T-helper 1 cell treated with Interleukin-12 subunit alpha and Interleukin-12 subunit beta and Interleukin-4 antibody, amounts not matched to agents 30 μg/mL and 1 μg/mL, for 36 hours (primary cell): ENCODE data around the gene TP53BP1.

ENCODE experiments used
- H3K27ac Mint-ChIP-seq: one replicate; pipeline ENCODE4 v1.8.0; 2021; ENCODE audit warnings: mild to moderate bottlenecking, mixed read lengths
- H3K27me3 Mint-ChIP-seq: one replicate; pipeline ENCODE4 v1.8.0; 2021; ENCODE audit warnings: low read depth, mixed read lengths
- H3K36me3 Mint-ChIP-seq: one replicate; pipeline ENCODE4 v1.8.0; 2021; ENCODE audit warnings: low read depth, mixed read lengths
- H3K4me1 Mint-ChIP-seq: one replicate; pipeline ENCODE4 v1.8.0; 2021; ENCODE audit warnings: low read depth, mixed read lengths
- H3K4me3 Mint-ChIP-seq: one replicate; pipeline ENCODE4 v1.8.0; 2021; ENCODE audit warnings: mild to moderate bottlenecking, moderate library complexity, mixed read lengths
- H3K9me3 Mint-ChIP-seq: one replicate; pipeline ENCODE4 v1.8.0; 2021; ENCODE audit warnings: mixed read lengths

The TP53BP1 gene

DNA sequence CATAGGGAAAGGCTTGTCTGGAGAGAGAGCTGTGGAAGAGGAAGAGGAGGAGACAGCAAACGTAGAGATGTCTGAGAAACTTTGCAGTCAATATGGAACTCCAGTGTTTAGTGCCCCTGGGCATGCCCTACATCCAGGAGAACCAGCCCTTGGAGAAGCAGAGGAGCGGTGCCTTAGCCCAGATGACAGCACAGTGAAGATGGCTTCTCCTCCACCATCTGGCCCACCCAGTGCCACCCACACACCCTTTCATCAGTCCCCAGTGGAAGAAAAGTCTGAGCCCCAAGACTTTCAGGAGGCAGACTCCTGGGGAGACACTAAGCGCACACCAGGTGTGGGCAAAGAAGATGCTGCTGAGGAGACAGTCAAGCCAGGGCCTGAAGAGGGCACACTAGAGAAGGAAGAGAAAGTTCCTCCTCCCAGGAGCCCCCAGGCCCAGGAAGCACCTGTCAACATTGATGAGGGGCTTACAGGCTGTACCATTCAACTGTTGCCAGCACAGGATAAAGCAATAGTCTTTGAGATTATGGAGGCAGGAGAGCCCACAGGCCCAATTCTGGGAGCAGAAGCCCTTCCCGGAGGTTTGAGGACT is 31.4 kb upstream of the TP53BP1 start:
- H3K4me3 Mint-ChIP-seq, result no peak overlapping the region
- peaks cover 15% of the 10 kb centered on the region for H3K4me1 Mint-ChIP-seq
- H3K27me3 Mint-ChIP-seq, result no peaks in the 10 kb centered on the region
- H3K27ac Mint-ChIP-seq, result no peak overlapping the region
- no peaks in the 10 kb centered on the region for H3K9me3 Mint-ChIP-seq
- peaks cover 32% of the 10 kb centered on the region for H3K36me3 Mint-ChIP-seq

GRCh38 chr15:43523646-43524045 is 30.7 kb upstream of the TP53BP1 start:
- Mint-ChIP-seq H3K27ac (no peak overlapping the region), H3K4me3 (no peak overlapping the region), H3K4me1 (peaks cover 17% of the 10 kb centered on the region), H3K9me3 (no peaks in the 10 kb centered on the region), H3K27me3 (peaks cover 5% of the 10 kb centered on the region), H3K36me3 (peaks cover 32% of the 10 kb centered on the region)

DNA sequence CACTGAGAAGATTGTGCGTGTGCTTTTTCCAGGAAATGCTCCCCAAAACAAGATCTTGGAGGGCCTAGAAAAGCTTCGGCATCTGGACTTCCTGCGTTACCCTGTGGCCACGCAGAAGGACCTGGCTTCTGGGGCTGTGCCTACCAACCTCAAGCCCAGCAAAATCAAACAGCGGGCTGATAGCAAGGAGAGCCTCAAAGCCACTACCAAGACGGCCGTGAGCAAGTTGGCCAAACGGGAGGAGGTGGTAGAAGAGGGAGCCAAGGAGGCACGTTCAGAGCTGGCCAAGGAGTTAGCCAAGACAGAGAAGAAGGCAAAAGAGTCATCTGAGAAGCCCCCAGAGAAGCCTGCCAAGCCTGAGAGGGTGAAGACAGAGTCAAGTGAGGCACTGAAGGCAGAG is 29.3 kb upstream of the TP53BP1 start:
- Mint-ChIP-seq H3K36me3 (peaks cover 37% of the 10 kb centered on the region), H3K4me3 (no peak overlapping the region), H3K4me1 (peaks cover 27% of the 10 kb centered on the region), H3K27me3 (peaks cover 19% of the 10 kb centered on the region), H3K9me3 (no peaks in the 10 kb centered on the region), H3K27ac (no peak overlapping the region)

DNA sequence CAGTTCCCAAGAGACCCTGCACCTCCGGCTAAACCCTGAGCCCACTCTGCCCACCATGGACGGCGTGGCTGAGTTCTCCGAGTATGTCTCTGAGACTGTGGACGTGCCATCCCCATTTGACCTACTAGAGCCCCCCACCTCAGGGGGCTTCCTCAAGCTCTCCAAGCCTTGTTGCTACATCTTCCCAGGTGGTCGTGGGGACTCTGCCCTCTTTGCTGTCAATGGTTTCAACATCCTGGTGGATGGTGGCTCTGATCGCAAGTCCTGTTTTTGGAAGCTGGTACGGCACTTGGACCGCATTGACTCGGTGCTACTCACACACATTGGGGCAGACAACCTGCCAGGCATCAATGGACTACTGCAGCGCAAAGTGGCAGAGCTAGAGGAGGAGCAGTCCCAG is 28.5 kb upstream of the TP53BP1 start:
- Mint-ChIP-seq H3K9me3 (no peaks in the 10 kb centered on the region), H3K36me3 (peaks cover 42% of the 10 kb centered on the region), H3K27ac (no peak overlapping the region), H3K27me3 (peaks cover 26% of the 10 kb centered on the region), H3K4me3 (no peak overlapping the region), H3K4me1 (peaks cover 34% of the 10 kb centered on the region)

- Mint-ChIP-seq H3K27ac (no peak overlapping the region), H3K4me3 (no peak overlapping the region), H3K9me3 (no peaks in the 10 kb centered on the region), H3K27me3 (peaks cover 30% of the 10 kb centered on the region), H3K36me3 (peaks cover 44% of the 10 kb centered on the region), H3K4me1 (peaks cover 35% of the 10 kb centered on the region)
Measured at GRCh38 chr15:43520138-43520537, 27.2 kb upstream of the TP53BP1 start.

DNA sequence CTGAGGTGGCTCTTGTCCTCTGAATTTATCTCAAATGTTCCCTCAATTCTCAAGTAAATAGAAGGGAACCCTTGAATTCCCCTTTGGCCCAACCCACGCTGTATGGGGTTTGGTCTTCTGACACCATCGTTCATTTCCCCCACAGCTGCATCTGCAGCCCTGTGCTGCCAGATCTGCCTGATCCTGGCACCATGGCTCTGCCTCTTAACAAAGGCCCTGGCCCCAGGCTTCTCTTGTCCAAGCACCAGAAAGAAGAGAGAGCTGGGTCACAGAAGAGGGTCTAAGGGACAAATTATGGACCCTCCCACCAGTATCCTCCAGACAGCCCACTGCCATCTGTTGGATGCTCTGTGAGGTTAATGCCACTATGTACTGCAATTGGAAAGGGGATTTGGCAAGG is 26.2 kb upstream of the TP53BP1 start:
- no peak overlapping the region for H3K4me3 Mint-ChIP-seq
- H3K27ac Mint-ChIP-seq, result no peak overlapping the region
- H3K4me1 Mint-ChIP-seq, result peaks cover 37% of the 10 kb centered on the region
- peaks cover 40% of the 10 kb centered on the region for H3K36me3 Mint-ChIP-seq
- no peaks in the 10 kb centered on the region for H3K9me3 Mint-ChIP-seq
- peaks cover 30% of the 10 kb centered on the region for H3K27me3 Mint-ChIP-seq

GRCh38 chr15:43518197-43518761 is 25.3 kb upstream of the TP53BP1 start:
- peaks cover 46% of the 10 kb centered on the region for H3K4me1 Mint-ChIP-seq
- H3K9me3 Mint-ChIP-seq, result no peaks in the 10 kb centered on the region
- peaks cover 34% of the 10 kb centered on the region for H3K36me3 Mint-ChIP-seq
- H3K27ac Mint-ChIP-seq, result peak overlapping the region; percentile 58
- peaks cover 30% of the 10 kb centered on the region for H3K27me3 Mint-ChIP-seq
- peak overlapping the region; percentile 71 for H3K4me3 Mint-ChIP-seq

DNA sequence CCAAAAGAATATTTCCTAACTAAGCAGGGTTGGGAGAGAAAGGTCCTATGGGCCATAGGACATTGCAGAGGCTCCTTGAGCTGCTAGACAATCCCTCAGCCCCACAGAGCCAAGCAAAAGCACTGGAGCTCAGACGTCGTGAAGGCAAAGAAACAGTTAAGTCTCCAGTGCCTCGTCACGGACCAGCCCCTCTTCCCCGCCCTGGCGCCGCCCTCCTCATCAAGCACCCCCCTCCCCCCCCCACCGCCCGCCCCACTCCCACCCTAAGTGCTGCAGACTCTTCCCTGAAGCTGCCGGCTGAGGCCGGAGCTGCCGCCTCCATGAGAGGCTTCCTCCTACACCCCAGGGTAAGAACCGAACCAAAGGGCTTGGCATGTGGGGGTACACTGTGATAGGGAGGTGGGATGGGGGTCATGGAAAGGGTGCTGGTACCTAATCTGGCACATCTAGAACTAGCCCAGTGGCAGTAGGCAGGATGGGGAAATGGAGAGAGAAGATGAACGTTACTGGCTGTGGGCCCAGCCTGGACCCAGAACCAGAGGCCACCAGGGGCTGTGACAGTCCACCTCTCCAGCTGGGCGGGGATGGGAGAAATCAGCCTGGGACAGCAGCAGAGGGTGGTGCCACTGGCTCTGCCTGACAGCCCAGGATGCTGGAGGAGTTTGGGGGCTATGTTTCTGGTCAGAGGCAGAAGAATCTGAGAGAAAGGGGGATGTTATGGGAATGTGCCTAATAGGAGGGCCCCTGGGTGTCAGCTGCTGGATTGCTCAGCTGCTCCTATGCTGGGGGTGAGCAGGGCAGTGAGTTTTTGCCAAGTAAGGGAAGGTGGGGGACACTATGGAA is 24.6 kb upstream of the TP53BP1 start, which contains the start of gene MAP1A:
Gene MAP1A (plus strand): TSS at position 255 of the 843 bp plus-strand sequence. CDS start 3,866 bp downstream, outside the sequence.
- no peaks in the 10 kb centered on the region for H3K9me3 Mint-ChIP-seq
- peaks cover 30% of the 10 kb centered on the region for H3K27me3 Mint-ChIP-seq
- peak within 1 kb of the TSS; percentile 58 for H3K27ac Mint-ChIP-seq
- peaks cover 36% of the 10 kb centered on the region for H3K36me3 Mint-ChIP-seq
- H3K4me3 Mint-ChIP-seq, result peak within 1 kb of the TSS; percentile 71
- peaks cover 50% of the 10 kb centered on the region for H3K4me1 Mint-ChIP-seq

DNA sequence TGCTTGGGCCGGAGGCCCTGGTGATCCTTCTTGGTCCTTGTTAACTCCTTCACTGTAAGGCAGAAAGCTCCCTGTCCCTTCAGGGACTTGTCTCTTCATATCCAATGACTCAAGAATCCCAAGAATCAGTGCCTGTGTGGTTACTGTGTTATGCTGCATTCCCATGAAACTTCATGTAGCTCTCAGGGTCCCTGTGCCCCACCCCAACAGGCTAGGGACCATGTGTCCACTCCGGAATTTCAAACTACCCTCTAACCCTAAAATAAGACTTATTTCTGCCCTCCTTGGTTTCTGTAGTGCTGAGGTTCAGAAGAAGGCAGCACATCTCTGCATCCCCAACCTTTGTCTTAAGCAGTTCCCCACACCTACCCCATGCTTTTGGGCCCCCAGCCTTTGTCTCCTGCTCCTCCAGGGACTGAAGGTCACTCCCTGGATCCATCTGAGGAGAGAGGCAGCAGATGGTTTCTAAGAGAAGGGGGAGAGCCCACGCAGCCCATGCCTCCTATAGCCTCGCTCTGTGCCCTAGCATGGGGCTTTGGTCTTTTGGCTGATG is 23.9 kb upstream of the TP53BP1 start:
- Mint-ChIP-seq H3K9me3 (no peaks in the 10 kb centered on the region), H3K36me3 (peaks cover 36% of the 10 kb centered on the region), H3K4me3 (peak overlapping the region; percentile 5), H3K27ac (peak overlapping the region; percentile 38), H3K27me3 (peaks cover 30% of the 10 kb centered on the region), H3K4me1 (peaks cover 57% of the 10 kb centered on the region)

GRCh38 chr15:43516185-43516584 is 23.2 kb upstream of the TP53BP1 start:
- H3K36me3 Mint-ChIP-seq, result peaks cover 32% of the 10 kb centered on the region
- peaks cover 30% of the 10 kb centered on the region for H3K27me3 Mint-ChIP-seq
- peaks cover 63% of the 10 kb centered on the region for H3K4me1 Mint-ChIP-seq
- H3K9me3 Mint-ChIP-seq, result no peaks in the 10 kb centered on the region
- peak overlapping the region; percentile 67 for H3K4me3 Mint-ChIP-seq
- H3K27ac Mint-ChIP-seq, result peak overlapping the region; percentile 22

DNA sequence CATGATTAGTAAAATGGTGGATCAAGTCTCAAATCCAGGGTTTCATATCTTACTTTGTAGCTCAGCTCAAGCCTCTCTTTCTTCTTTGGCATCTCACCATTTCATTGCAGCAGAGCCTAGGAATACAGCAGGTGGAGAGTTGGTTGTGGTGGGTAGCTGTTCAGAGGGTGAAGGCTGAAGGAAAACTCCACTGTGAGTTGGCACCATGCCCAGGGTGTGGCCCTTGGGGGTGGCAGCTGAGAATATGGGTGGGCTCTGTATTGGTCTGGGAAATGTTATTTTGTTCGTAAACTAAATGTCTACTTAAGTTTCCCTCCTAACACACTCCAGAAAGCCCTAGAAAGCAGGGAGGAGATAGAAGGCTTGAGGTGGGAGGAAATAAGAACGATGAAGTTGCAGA is 22.8 kb upstream of the TP53BP1 start:
- Mint-ChIP-seq H3K4me3 (peak overlapping the region; percentile 67), H3K27ac (no peak overlapping the region), H3K27me3 (peaks cover 30% of the 10 kb centered on the region), H3K9me3 (no peaks in the 10 kb centered on the region), H3K4me1 (peaks cover 64% of the 10 kb centered on the region), H3K36me3 (peaks cover 29% of the 10 kb centered on the region)

GRCh38 chr15:43514241-43515057 is 21.5 kb upstream of the TP53BP1 start:
- peak overlapping the region; percentile 69 for H3K4me3 Mint-ChIP-seq
- H3K36me3 Mint-ChIP-seq, result peaks cover 24% of the 10 kb centered on the region
- peaks cover 73% of the 10 kb centered on the region for H3K4me1 Mint-ChIP-seq
- peak overlapping the region; percentile 81 for H3K27ac Mint-ChIP-seq
- peaks cover 30% of the 10 kb centered on the region for H3K27me3 Mint-ChIP-seq
- no peaks in the 10 kb centered on the region for H3K9me3 Mint-ChIP-seq

- Mint-ChIP-seq H3K36me3 (peaks cover 24% of the 10 kb centered on the region), H3K9me3 (no peaks in the 10 kb centered on the region), H3K27ac (peak overlapping the region; percentile 74), H3K4me3 (peak overlapping the region; percentile 69), H3K4me1 (peaks cover 74% of the 10 kb centered on the region), H3K27me3 (peaks cover 24% of the 10 kb centered on the region)
Measured at GRCh38 chr15:43513550-43513949, 20.6 kb upstream of the TP53BP1 start.
